Left lobe of liver (tissue), 2 donors: ENCODE results near the gene ACKR4. TPM values are rescaled to one million over a fixed set of nuclear protein-coding genes. Genes with fewer than 3 reads are reported as not detected.
"Not testable (repeated sequence)": the region's sequence is repeated elsewhere in the genome, so short reads cannot be mapped to it uniquely, and the experiment has no call there.

Experiments
- ATAC-seq: fragments of 200-7000 bp; cut with Tn5 transposase; one replicate; pipeline ENCODE4 v1.9.1; 2020; ENCODE audit warnings: mild to moderate bottlenecking, moderate library complexity
- DNase-seq: peaks from one replicate; pipeline ENCODE4 v3.0.0-alpha.2; 2020; ENCODE audit warnings: low spot score
- total RNA-seq: library from RNA; stranded (reverse); gene quantifications from one replicate; pipeline ENCODE4 v1.2.1, GENCODE V29; 2021
- donor health status: DM: no; HTN: no; CAD: no; lungs with moderate emphysema.
- donor health status: DM: no; HTN: yes; CAD: no.

ACKR4 gene
- total RNA-seq, 1 donor from 2014 or later = not detected

DNA sequence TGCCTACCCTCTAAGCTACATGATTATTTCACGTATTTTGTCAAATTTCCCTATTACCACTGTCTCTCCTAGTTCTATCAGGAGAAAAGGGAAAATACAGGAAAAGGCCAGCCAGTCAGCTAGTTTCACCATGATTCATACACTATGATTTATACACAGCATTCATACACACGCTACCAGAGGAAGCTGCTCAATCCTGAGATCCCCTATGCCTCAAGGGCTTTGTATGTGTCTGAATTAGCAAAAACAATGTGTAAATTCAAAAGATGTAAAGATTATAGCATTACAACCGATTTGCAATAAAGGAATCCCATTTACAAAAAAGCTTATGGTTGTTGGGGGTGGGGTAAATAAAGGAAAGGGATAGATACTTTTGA lies 3.1 kb upstream of the ACKR4 start:
- DNase-seq = no peak
- ATAC-seq = no peak

DNA sequence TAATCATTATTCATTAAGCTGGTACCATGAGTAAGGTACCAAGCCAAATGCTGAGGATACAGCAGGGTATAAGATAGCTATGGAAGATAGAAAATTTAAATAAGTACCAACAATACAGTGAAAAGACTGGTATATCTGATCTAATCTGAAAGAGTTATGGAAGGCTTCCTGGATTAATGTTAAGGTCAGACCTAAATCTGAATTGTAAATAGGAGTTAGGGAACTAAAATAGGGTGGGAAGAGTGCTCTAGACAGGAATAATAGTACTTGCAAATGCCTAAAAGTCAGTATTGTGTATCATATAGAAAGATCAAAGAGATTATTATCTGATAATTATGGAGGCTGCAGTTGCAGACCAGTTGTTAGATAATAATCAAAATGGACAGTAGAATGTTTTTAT lies 2.6 kb upstream of the ACKR4 start:
- no peak for ATAC-seq
- no peak for DNase-seq

GRCh38 chr3:132595014-132595413 lies 2.1 kb upstream of the ACKR4 start:
- no peak for ATAC-seq
- no peak for DNase-seq

DNA sequence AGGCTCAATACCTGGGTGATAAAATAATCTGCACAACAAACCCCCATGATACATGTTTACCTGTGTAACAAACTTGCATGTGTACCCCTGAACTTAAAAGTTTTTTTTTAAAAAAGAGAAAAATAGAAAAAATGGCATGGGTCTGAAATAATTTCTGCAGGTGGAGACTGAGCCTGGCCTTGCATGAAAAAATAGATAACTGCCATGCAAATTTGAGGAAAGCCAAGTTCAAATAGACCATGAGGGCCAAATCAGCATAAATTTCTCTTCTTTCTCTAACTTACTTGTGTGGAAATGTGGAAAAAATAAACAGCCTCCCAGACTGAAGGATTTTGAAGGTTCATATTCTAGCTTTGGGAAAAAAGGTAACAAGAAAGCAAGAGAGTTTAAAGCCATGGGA lies 744 bp upstream of the ACKR4 start:
- ATAC-seq = no peak
- no peak for DNase-seq

GRCh38 chr3:132597660-132598059 lies 590 bp downstream of the ACKR4 start:
- DNase-seq (no peak), ATAC-seq (no peak)

- no peak for DNase-seq
- ATAC-seq = peak; percentile 64
Observed at GRCh38 chr3:132598181-132598580, 1.1 kb downstream of the ACKR4 start.

DNA sequence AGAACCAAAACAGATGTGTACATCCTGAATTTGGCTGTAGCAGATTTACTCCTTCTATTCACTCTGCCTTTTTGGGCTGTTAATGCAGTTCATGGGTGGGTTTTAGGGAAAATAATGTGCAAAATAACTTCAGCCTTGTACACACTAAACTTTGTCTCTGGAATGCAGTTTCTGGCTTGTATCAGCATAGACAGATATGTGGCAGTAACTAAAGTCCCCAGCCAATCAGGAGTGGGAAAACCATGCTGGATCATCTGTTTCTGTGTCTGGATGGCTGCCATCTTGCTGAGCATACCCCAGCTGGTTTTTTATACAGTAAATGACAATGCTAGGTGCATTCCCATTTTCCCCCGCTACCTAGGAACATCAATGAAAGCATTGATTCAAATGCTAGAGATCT lies 3.5 kb downstream of the ACKR4 start:
- DNase-seq = not testable (repeated sequence)
- peak; percentile 15 for ATAC-seq

GRCh38 chr3:132605374-132605792 lies 8.3 kb downstream of the ACKR4 start:
- no peak for DNase-seq
- no peak for ATAC-seq

DNA sequence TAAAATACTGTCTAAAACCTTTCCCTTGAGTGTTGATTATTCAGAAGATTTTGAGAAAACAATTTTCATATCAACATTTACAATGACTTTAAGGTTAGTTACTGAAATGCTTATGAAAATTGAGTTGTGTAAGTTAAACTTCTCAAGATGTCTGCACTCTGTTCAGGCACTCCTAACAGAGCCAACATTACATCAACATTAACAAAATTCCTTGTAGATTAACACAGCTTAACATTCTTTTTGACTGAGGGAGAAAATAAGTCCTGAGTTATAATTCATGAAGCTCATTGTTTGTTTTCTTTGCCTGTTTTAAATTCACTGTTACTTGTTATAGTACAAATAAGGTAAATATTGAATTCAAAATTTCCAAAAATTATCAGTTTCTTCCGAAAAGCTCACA lies 9.0 kb downstream of the ACKR4 start:
- ATAC-seq = no peak
- no peak for DNase-seq

GRCh38 chr3:132606620-132607019 lies 9.6 kb downstream of the ACKR4 start:
- DNase-seq, ATAC-seq: not testable (repeated sequence)

DNA sequence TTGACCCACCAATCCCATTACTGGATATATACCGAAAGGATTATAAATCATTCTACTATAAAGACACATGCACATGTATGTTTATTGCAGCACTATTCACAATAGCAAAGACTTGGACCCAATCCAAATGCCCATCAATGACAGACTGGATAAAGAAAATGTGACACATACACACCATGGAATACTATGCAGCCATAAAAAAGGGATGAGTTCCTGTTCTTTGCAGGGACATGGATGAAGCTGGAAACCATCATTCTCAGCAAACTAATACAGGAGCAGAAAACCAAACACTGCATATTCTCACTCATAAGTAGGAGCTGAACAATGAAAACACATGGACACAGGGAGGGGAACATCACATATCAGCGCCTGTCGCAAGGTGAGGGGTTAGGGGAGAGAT lies 18.2 kb downstream of the ACKR4 start:
- not testable (repeated sequence) for DNase-seq, ATAC-seq

GRCh38 chr3:132615881-132616280 lies 18.8 kb downstream of the ACKR4 start:
- no peak for DNase-seq
- no peak for ATAC-seq

GRCh38 chr3:132616780-132617179 lies 19.7 kb downstream of the ACKR4 start:
- peak; percentile 52 for ATAC-seq
- no peak for DNase-seq

GRCh38 chr3:132622148-132622547 lies 25.1 kb downstream of the ACKR4 start:
- DNase-seq = no peak
- no peak for ATAC-seq

GRCh38 chr3:132622761-132623160 lies 25.7 kb downstream of the ACKR4 start:
- DNase-seq (no peak), ATAC-seq (no peak)

GRCh38 chr3:132623646-132624045 lies 26.6 kb downstream of the ACKR4 start:
- ATAC-seq (no peak), DNase-seq (no peak)

DNA sequence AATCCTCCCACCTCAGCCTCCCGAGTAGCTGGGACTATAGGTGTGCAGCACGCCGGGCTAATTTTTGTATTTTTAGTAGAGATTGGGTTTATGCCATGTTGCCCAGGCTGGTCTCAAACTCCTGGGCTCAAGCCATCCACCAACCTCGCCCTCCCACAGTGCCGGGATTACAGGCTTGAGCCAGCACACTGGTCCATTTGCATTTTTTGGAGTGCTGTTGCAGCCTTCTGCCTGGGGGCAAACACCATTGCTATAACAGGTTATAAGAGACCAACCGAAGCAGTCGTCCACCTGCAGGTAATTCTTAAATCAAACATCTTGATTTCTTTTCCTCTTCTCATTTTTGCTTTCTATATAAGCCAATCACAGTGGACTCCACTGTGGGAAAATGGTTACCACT lies 27.7 kb downstream of the ACKR4 start:
- DNase-seq = no peak
- no peak for ATAC-seq

- ATAC-seq (no peak), DNase-seq (no peak)
Observed at GRCh38 chr3:132625613-132626012, 28.5 kb downstream of the ACKR4 start.

GRCh38 chr3:132626955-132627354 lies 29.9 kb downstream of the ACKR4 start:
- DNase-seq (no peak), ATAC-seq (no peak)

DNA sequence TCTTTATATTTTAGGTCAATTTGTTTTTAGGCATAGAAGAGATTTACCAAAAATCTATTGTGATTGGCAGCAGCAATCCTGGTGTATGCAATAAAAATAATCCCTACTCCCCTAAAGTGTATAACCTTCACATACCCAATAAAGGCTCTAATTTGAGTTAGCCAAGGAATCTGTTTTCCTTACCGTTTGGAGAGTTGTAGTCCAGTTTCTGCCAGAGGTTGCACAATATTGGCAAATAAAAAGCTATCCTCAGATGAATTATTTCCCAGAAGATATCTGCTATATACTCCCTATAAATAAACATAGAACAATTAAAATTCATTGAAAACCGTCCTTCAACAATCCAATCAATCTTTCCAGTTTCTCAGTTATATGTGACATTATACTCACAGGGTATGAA lies 31.1 kb downstream of the ACKR4 start:
- ATAC-seq (peak; percentile 67), DNase-seq (no peak)

GRCh38 chr3:132629928-132630327 lies 32.9 kb downstream of the ACKR4 start:
- DNase-seq = no peak

DNA sequence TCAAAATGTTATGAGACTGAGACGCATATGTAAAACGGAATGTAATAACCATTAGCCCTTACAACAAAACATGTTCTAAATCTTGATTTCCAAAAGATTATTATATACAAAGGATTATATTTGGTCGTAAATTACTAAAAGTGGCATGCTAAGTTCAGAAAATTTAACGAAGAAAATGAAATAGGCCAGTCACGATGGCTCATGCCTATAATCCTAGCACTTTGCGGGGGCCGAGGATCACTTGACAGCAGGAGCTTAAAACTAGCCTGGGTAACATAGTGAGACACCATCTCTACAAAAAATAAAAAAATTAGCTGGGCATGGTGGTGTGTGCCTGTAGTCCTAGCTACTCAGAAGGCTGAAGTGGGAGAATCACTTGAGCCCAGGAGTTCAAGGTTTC lies 33.5 kb downstream of the ACKR4 start:
- DNase-seq (no peak), ATAC-seq (no peak)

More at GRCh38 chr3:132629928-132630327, 32.9 kb downstream of the ACKR4 start:
- no peak for ATAC-seq

GRCh38 chr3:132635052-132635451 lies 38.0 kb downstream of the ACKR4 start:
- DNase-seq (no peak), ATAC-seq (no peak)

GRCh38 chr3:132637590-132637989 lies 40.5 kb downstream of the ACKR4 start:
- no peak for ATAC-seq
- no peak for DNase-seq
